A673 (cell line): ENCODE measurements around the gene WDR54. TPM values are rescaled to one million over a fixed set of nuclear protein-coding genes. Genes with fewer than 3 reads are reported as not detected.

Source experiments
- BruUV-seq: library from RNA; stranded (reverse); fragments of 400-500 nt; replicated peaks from 2 replicates; lab custom pipeline; 2021; lab: Mats Ljungman, UMichigan
- CTCF ChIA-PET: fragments of 300-600 bp; sonication (Branson Sonifier 250); formaldehyde crosslinking; loops from one replicate; lab custom pipeline; 2022; ENCODE audit warnings: antibody characterized with exemption; lab: Charles Lee
- POLR2A ChIA-PET: fragments of 300-600 bp; sonication (Branson Sonifier 250); formaldehyde crosslinking; loops from one replicate; lab custom pipeline; 2022; ENCODE audit warnings: antibody characterized with exemption; ENCODE audit not compliant: low non-redundant PET; lab: Charles Lee
- DNase-seq: peaks from one replicate; pipeline ENCODE4 v3.0.0-alpha.2; 2015; ENCODE audit warnings: low spot score
- H3K27ac ChIP-seq: fragments of 200-600 bp; sonication (generic); 2 replicates; pipeline ENCODE4 v1.5.1; 2016; ENCODE audit warnings: mixed run types, low read depth, mild to moderate bottlenecking, mixed read lengths, antibody characterized with exemption, low read length; ENCODE audit not compliant: poor library complexity, severe bottlenecking
- H3K27me3 ChIP-seq: fragments of 200-600 bp; sonication (generic); replicated peaks from 2 replicates; pipeline ENCODE4 v1.6.1; 2017; ENCODE audit warnings: mixed run types, low read depth, mild to moderate bottlenecking, mixed read lengths, antibody characterized with exemption, low read length; ENCODE audit not compliant: insufficient read depth, poor library complexity
- H3K36me3 ChIP-seq: fragments of 200-600 bp; sonication (generic); 2 replicates; pipeline ENCODE4 v1.6.1; 2016; ENCODE audit warnings: mixed run types, mild to moderate bottlenecking, mixed read lengths, antibody characterized with exemption, low read length; ENCODE audit not compliant: insufficient read depth, poor library complexity, severe bottlenecking
- H3K4me1 ChIP-seq: fragments of 200-600 bp; sonication (generic); 2 replicates; pipeline ENCODE4 v1.6.1; 2017; ENCODE audit warnings: mixed run types, mild to moderate bottlenecking, mixed read lengths, antibody characterized with exemption, low read length; ENCODE audit not compliant: insufficient read depth, poor library complexity, severe bottlenecking
- H3K4me3 ChIP-seq: fragments of 200-600 bp; sonication (generic); 2 replicates; pipeline ENCODE4 v1.5.1; 2016; ENCODE audit warnings: low read depth, mixed run types, mild to moderate bottlenecking, mixed read lengths, low read length; ENCODE audit not compliant: poor library complexity, severe bottlenecking
- H3K9me3 ChIP-seq: fragments of 200-600 bp; sonication (generic); 2 replicates; pipeline ENCODE4 v1.6.1; 2016; ENCODE audit warnings: mixed run types, low read depth, mild to moderate bottlenecking, mixed read lengths, antibody characterized with exemption, low read length; ENCODE audit not compliant: poor library complexity, severe bottlenecking
- CTCF ChIP-seq: fragments of 300-800, 200-600 bp; sonication (generic); conservative IDR thresholded peaks from 2 replicates; pipeline ENCODE4 v1.5.1; 2017; ENCODE audit warnings: low read depth, mild to moderate bottlenecking, antibody characterized with exemption, low read length, moderate library complexity, mixed read lengths
- EZH2 ChIP-seq: fragments of 200-600 bp; sonication (generic); IDR thresholded peaks from 2 replicates; pipeline ENCODE4 v1.6.1; 2017; ENCODE audit warnings: borderline replicate concordance, low read depth, mild to moderate bottlenecking, mixed read lengths, antibody characterized with exemption, low read length; ENCODE audit not compliant: poor library complexity, severe bottlenecking
- intact Hi-C: fragments of 100-400 bp; cut with micrococcal nuclease; formaldehyde crosslinking; loops from one replicate; pipeline ENCODE4 v1.10.0; 2022; ENCODE audit not compliant: unreplicated experiment
- total RNA-seq: library from RNA; stranded (reverse); gene quantifications from 2 replicates; pipeline ENCODE4 v1.2.3, GENCODE V29; 2021

WDR54 gene
- total RNA-seq, 1 experiment from 2014 or later: 41.1 TPM

DNA sequence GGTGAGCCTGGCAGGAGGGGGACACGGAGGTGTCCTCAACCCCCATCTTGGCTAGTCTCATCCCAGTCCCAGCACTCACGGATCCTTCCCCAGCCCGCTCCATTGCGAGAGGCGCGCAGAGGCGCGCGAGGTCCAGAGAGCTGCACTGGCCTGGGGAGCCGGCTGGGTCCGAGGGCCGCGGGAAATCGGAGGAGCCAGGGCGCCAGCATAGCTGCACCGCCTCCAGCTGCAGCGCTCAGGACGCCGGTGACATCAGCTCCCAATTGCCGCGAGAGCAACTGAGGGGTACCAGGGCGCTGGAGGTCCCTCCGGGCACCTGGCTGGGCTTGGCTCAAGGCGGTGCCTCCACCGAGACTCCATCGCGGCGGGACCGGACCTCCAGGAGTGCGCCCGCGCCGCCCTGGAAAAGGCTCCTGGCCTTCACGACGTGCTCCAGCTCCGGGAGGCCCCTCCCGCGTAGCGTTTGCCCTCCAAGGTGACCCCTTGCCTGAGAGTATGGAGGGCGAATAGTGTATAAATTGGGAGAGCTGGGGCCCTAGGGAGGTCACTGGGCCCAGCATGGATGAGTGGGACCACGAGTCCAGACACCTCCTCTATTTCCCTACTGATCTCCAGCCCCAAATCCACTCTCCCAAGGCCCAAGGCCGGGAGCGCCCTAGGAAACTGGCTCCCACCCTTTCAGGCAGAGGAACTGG, 14.7 kb downstream of the WDR54 start:
- Histone ChIP-seq H3K4me3 (no peak overlapping the region), H3K27me3 (no peaks in the 10 kb centered on the region), H3K27ac (peak overlapping the region; percentile 25), H3K36me3 (peaks cover 6% of the 10 kb centered on the region), H3K4me1 (peaks cover 43% of the 10 kb centered on the region), H3K9me3 (no peaks in the 10 kb centered on the region)
- no peak for DNase-seq
- BruUV-seq: no TSS peak
- intact Hi-C loops: no loop called here
- TF ChIP-seq EZH2: no peak
- TF ChIP-seq CTCF: no peak
- POLR2A ChIA-PET: no interaction called here
- CTCF ChIA-PET: no interaction called here

DNA sequence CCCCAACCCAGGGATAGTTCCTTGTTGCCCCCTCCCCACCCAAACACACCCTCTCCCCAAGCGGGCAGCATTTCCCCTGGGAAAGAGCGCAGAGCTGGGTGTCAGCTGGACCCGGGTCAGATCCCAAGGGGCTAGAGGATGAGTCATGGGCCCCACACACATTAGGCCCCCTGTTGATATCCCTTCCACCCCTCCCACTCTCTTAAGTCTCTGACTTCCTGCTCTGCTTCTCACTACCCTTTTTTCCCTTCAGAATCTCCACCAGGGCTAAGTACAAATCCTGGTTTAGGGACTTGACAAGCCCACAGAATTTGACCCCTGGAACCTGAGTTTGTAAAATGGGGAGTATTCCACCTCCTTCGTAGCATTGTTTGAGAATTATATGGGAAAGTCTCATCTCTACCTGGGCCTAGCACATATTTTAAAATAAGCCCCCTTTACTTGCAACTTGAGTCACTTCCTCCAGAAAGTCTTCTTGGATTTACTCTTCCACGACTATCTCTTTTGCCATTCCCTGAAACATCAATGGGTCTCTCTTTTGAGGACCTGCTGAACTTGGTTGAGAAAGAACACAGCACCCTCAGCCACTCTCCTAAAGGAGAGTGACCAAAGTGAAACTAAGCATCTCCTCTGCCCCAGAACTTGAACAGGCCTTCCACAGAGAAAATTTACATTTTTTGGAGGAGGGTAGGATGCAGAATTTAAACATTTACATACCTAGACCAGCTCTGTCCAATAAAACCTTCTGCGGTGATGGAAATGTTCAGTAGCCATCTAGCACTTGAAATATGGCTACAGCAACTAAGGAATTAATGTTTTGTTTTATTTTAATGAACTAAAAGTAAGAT, 15.5 kb downstream of the WDR54 start:
- ChIA-PET CTCF (no interaction called here), POLR2A (no interaction called here)
- DNase-seq: peak; percentile 70
- TF ChIP-seq CTCF (no peak), EZH2 (no peak)
- Histone ChIP-seq H3K36me3 (no peaks in the 10 kb centered on the region), H3K4me1 (peaks cover 43% of the 10 kb centered on the region), H3K27me3 (no peaks in the 10 kb centered on the region), H3K9me3 (no peaks in the 10 kb centered on the region), H3K27ac (peak overlapping the region; percentile 25), H3K4me3 (no peak overlapping the region)
- intact Hi-C loops: no loop called here
- BruUV-seq: no TSS peak

GRCh38 chr2:74438248-74438647, 16.7 kb downstream of the WDR54 start:
- POLR2A ChIA-PET: no interaction called here

More at GRCh38 chr2:74438248-74438647, 16.7 kb downstream of the WDR54 start:
- H3K4me3 ChIP-seq: no peak overlapping the region
- no peak overlapping the region for H3K27ac ChIP-seq
- BruUV-seq: no TSS peak
- no peaks in the 10 kb centered on the region for H3K36me3 ChIP-seq
- intact Hi-C loops: no loop called here
- H3K27me3 ChIP-seq: no peaks in the 10 kb centered on the region
- peaks cover 43% of the 10 kb centered on the region for H3K4me1 ChIP-seq
- TF ChIP-seq CTCF (no peak), EZH2 (no peak)
- CTCF ChIA-PET: interaction anchor here (1.1 kb wide), 1 partner anchor 27 kb away, joined by 3 read pairs; the partner anchor contains the start of gene MOGS
- DNase-seq: no peak
- H3K9me3 ChIP-seq: no peaks in the 10 kb centered on the region
